NCI-H146 (cell line): ENCODE data around the gene PGS1.
"Not testable (repeated sequence)": the region's sequence is repeated elsewhere in the genome, so short reads cannot be mapped to it uniquely, and the experiment has no call there.

ENCODE experiments used
- DNase-seq: peaks from one replicate; lab custom pipeline; 2025; lab: John Stamatoyannopoulos, UW

PGS1 gene

GRCh38 chr17:78448356-78448993 lies 70.0 kb downstream of the PGS1 start:
- no peak for DNase-seq

DNA sequence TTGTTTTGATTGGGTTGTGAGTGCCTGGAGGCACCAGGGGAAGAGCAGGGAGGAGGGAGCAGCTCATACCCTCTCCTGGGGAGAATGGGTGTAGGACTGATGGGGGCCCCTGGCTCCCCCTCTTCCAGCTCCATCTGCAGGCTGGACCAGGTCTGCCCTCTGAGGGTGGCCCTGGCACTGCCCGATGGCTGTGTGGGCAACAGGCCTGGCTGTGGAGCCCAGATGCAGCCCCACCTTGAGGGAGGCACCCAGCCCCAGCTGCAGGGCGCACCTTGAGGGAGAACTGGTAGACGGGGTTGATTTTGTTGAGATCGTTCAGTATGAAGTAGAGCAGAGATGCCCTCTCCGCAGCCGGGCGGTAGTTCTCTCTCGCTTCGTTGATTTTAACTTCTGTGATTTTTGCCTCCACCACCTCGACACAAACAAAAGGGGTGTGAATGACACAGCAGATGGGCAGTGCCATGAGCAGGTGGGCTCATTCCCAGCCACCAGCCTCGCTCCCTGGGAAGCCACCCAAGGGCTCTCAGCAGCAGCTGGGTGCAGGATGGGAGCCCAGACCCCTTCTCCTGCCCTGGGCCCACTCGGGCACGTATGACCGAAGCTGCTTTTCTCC lies 71.6 kb downstream of the PGS1 start:
- DNase-seq: no peak

GRCh38 chr17:78450696-78451345 lies 72.4 kb downstream of the PGS1 start:
- no peak for DNase-seq

GRCh38 chr17:78451753-78452152 lies 73.3 kb downstream of the PGS1 start:
- DNase-seq: no peak

DNA sequence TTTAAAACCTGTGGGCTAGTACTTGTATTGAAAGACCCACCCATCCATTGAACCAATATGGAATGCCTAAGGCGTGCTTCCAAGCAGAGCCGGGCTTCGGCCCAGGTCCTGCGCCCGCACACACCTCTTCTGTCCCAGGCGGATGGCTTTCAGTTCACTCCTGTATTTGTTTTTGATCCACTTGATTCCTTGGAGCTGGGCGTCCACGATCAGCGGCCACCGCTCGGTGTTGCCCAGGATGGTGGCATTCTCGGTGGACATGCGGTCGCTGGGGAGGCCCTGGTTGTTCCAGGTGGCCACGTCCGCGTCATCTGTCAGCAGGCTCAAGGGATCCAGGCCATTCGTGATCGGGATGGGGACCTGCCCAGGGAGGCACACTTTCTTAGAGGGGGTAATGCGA lies 75.9 kb downstream of the PGS1 start:
- no peak for DNase-seq

GRCh38 chr17:78458091-78458490 lies 79.6 kb downstream of the PGS1 start:
- DNase-seq: no peak

GRCh38 chr17:78458736-78459335 lies 80.4 kb downstream of the PGS1 start:
- no peak for DNase-seq

- no peak for DNase-seq
Observed at GRCh38 chr17:78459696-78460095, 81.2 kb downstream of the PGS1 start.

DNA sequence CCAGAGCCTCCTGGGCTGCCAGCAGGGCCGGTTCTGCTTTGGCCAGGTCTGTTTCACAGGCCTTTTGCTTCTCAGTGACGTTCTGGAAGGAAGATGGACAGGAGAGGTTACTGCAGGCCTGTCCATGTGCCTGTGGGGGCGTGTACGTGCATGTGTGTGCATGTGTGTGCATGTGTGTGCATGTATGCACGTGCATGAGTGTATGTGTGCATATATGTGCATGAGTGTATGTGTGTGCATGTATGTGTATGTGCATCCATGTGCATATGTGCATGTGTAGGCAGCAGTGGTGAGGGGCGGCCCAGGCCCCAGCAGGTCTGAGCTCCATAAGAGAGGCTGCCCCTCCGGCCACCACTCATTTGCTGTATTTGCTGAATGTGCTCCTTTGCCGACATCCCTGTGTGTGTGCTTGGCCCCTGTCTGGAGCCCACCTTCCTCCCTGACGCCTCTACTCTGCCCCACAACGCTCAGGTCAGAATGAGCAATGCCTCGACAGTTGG lies 81.8 kb downstream of the PGS1 start:
- DNase-seq: no peak

DNA sequence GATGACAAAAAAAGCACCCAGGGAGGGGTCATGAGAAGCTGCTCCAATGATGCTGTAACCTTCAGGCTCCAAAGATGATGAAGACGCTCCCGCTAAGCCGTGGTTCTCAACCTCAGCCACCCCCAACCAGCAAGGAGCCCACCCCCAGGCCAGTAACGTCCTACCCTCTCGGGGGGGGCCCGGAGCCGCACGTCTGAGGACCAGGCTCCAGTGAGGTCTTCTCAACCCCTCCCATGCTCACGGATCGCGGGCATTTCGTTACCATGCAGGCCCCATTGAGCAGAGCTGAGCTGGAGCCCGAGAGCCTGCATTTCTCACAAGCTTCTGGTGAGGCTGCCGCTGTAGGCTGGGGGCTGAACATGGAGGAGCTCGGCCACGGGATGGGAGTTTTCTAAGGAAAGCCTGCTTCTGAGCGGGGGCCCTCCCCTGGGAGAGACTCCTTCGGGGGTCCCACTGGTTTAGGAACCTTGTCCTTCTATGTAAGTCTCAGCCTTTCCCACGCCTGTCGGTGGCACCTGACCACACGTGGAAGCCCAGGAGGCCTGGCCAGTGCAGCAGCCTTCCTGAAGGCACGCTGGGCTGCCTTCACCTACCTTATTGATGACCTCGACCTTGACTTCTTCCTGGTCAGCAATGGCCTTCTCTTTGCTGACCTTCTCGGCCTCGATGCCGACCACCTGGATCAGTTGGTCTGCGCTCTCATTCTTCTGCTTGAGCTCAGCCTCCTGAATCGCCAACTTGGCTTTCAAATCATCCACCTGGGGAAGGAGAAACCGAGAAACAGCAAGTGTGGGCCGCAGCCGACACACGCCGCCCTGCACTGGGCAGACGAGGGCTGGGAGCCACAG lies 82.7 kb downstream of the PGS1 start:
- DNase-seq: no peak

DNA sequence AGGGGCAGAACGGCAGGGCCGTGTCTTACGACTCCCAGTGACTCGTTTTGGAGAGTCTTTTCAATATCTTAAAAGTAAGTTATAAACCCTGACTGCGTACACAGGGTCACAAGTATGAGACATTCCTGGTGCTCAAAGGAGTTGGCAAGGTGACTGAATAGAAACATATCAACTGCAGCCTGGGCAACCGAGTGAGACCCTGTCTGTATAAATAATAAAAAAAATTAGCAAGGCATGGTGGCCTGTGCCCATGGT lies 83.3 kb downstream of the PGS1 start:
- DNase-seq: no peak

DNA sequence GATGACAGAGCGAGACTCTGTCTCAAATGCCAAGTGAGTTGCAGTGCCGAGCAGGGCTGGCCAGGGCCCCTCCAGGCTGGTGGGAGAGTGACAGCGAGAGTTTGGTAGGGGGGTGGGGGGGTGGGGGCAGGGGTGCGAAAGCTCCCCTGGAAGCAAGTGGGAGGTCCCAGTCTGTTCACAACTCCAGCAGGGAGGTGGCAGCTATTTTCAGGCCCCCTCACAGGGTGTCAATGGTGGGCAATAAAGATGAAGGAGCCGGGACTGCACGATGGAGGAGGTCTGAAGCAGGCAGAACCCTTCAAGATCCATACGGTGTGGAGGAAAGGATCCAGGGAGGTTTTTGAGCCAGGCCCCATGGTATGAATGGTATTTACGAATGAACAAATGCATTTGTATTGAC lies 83.7 kb downstream of the PGS1 start:
- no peak for DNase-seq

GRCh38 chr17:78466109-78466785 lies 87.8 kb downstream of the PGS1 start:
- DNase-seq: not testable (repeated sequence)

DNA sequence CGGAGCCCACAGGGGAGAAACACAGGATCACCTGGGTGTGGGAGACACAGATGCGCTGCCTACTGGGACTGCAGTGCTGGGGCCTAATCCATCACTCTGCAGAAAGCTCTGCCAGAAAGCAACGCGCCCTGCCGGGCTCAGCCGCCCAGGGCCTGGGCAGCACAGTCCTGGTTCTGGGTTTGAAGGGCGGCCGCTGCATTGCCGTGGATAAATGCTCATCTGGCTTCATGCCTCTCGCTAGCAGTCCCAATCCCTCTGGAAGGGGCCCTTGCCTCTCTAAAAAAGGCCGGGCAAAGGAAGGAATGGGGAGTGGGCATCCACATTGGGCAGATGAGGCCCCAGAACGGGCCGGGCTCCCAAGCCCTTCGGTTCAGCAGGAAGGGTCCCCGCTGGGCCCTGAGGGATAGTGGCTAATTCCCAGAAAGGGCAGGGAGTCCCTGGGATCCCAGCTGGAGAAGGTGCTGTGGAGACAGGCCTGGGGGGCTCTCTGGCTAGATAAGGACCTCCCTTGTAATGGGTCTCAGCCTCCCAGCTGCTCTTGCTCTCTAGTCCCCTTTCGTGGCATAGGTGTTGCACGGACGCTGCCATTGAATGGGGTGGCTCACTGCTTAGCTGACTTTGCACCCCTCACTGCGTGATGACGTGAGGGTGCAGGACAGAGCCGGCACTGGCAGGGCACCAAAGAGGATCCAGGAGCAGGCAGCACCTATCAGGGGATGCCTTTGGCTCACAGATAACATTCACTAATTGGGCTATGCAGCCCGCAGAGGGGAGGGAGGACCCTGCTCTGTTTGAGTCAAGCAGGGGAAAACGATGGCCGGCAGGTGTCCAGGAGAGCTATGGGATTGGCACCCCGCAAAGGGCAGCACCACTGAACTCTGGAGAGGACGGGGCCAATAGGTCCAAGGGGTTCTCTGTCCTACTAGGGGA lies 88.6 kb downstream of the PGS1 start:
- DNase-seq: no peak

DNA sequence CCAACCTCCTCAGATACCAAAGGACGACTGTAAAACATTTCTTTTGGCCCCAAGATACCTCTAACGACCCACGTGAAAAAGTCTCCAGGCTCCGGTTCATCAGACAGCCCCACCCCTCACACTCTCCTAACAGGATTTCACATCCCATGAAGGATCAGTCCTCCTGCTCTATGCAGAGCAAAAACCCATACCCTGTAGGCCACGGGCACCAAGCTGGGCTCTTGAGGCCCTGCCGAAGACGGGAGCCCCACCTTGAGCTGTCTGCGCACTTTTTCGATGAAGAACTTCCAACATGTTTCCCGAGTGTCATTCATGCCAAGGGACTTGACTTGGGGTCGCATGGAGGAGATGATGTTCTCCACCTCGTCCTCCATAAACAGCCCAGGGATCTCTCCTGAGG lies 89.9 kb downstream of the PGS1 start:
- DNase-seq: no peak

DNA sequence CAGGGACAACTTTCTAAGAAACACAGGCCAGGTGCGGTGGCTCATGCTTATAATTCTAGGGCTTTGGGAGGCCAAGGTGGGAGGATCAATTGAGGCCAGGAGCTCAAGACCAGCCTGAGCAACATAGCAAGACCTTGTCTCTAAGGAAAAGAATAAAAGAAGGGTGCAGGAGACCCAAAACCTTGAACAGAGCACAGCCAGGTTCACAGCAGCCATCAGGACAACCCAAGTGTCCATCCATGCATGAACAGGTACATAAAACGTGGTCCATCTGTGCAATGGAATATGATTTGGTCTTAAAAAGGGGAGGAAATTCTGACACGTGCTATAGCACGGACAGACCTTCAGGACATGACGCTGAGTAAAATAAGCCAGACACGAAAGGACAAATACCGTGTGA lies 91.0 kb downstream of the PGS1 start:
- no peak for DNase-seq

- no peak for DNase-seq
Observed at GRCh38 chr17:78471635-78472034, 93.2 kb downstream of the PGS1 start.

GRCh38 chr17:78472035-78472905 lies 93.8 kb downstream of the PGS1 start:
- no peak for DNase-seq

GRCh38 chr17:78473951-78474613 lies 95.6 kb downstream of the PGS1 start:
- DNase-seq: no peak
